Measurements from ENCODE around the gene PTPRD.

Gene PTPRD

GRCh38 chr9:8694983-8695588, 1917.7 kb downstream of the PTPRD start:
- no peak for DNase-seq

- no peak for DNase-seq
Measured at GRCh38 chr9:8693464-8693863, 1919.3 kb downstream of the PTPRD start.

- no peak for DNase-seq
Measured at GRCh38 chr9:8686516-8686915, 1926.3 kb downstream of the PTPRD start.

GRCh38 chr9:8685825-8686224, 1927.0 kb downstream of the PTPRD start:
- DNase-seq, result no peak

- no peak for DNase-seq
Measured at GRCh38 chr9:8684978-8685708, 1927.7 kb downstream of the PTPRD start.

GRCh38 chr9:8683496-8683895, 1929.3 kb downstream of the PTPRD start:
- DNase-seq, result no peak

GRCh38 chr9:8680658-8681057, 1932.1 kb downstream of the PTPRD start:
- no peak for DNase-seq

GRCh38 chr9:8680157-8680556, 1932.6 kb downstream of the PTPRD start:
- DNase-seq, result no peak

GRCh38 chr9:8679371-8679822, 1933.4 kb downstream of the PTPRD start:
- DNase-seq, result no peak

- no peak for DNase-seq
Measured at GRCh38 chr9:8677741-8678140, 1935.1 kb downstream of the PTPRD start.

- DNase-seq, result no peak
Measured at GRCh38 chr9:8674536-8674935, 1938.3 kb downstream of the PTPRD start.

- DNase-seq, result no peak
Measured at GRCh38 chr9:8673830-8674229, 1939.0 kb downstream of the PTPRD start.

- no peak for DNase-seq
Measured at GRCh38 chr9:8670751-8671150, 1942.1 kb downstream of the PTPRD start.

GRCh38 chr9:8668751-8669150, 1944.1 kb downstream of the PTPRD start:
- no peak for DNase-seq

- DNase-seq, result no peak
Measured at GRCh38 chr9:8668231-8668630, 1944.6 kb downstream of the PTPRD start.

GRCh38 chr9:8666060-8666459, 1946.7 kb downstream of the PTPRD start:
- no peak for DNase-seq

- no peak for DNase-seq
Measured at GRCh38 chr9:8660383-8660782, 1952.4 kb downstream of the PTPRD start.

- DNase-seq, result no peak
Measured at GRCh38 chr9:8659108-8659507, 1953.7 kb downstream of the PTPRD start.

GRCh38 chr9:8655071-8655470, 1957.7 kb downstream of the PTPRD start:
- DNase-seq, result no peak

GRCh38 chr9:8653855-8654254, 1958.9 kb downstream of the PTPRD start:
- DNase-seq, result no peak

GRCh38 chr9:8653111-8653510, 1959.7 kb downstream of the PTPRD start:
- DNase-seq, result no peak

GRCh38 chr9:8652255-8652654, 1960.5 kb downstream of the PTPRD start:
- DNase-seq, result no peak

GRCh38 chr9:8651846-8652215, 1961.0 kb downstream of the PTPRD start:
- DNase-seq, result no peak

- DNase-seq, result no peak
Measured at GRCh38 chr9:8651070-8651845, 1961.5 kb downstream of the PTPRD start.

Measured in NCI-H1694 (cell line).